PFSK-1 (cell line): ENCODE measurements around the gene TBX4.

ENCODE experiments used
- FOXP2 ChIP-seq: optimal IDR thresholded peaks from 2 replicates; pipeline ENCODE3; 2011; ENCODE audit warnings: borderline replicate concordance, control low read depth, inconsistent platforms; ENCODE audit not compliant: insufficient read depth; ENCODE audit errors: extremely low read length, extremely low read depth
- POLR2AphosphoS5 ChIP-seq: IDR thresholded peaks from 2 replicates; pipeline ENCODE4 v1.6.1; 2012; ENCODE audit warnings: low read depth, mild to moderate bottlenecking, control low read depth, low read length, moderate library complexity
- REST ChIP-seq, 2 experiments: IDR thresholded peaks; 2 replicates each; pipeline versions ENCODE4 v1.6.1 to v1.8.0; 2011 to 2012; ENCODE audit warnings: low read depth in 2 of 2, low read length in 2 of 2, control low read depth in 1 of 2, inconsistent platforms in 1 of 2, mild to moderate bottlenecking in 1 of 2, moderate library complexity in 1 of 2; ENCODE audit not compliant: insufficient read depth in 1 of 2
- SIN3A ChIP-seq: IDR thresholded peaks from 2 replicates; pipeline ENCODE4 v1.6.1; 2012; ENCODE audit warnings: mild to moderate bottlenecking, low read length, moderate library complexity, borderline replicate concordance; ENCODE audit not compliant: insufficient read depth
- TAF1 ChIP-seq: IDR thresholded peaks from 2 replicates; pipeline ENCODE4 v1.6.1; 2012; ENCODE audit warnings: low read length, control low read depth, borderline replicate concordance; ENCODE audit not compliant: insufficient read depth

Gene TBX4

GRCh38 chr17:61461586-61461966, 9.4 kb downstream of the TBX4 start:
- no peak for TF ChIP-seq FOXP2
- TF ChIP-seq REST (IDR thresholded peaks at IDR 0.05; ENCODE audit: insufficient read depth in 1 of 2, low read depth in 2 of 2, low read length in 2 of 2), result no peak
- no peak for TF ChIP-seq SIN3A
- TF ChIP-seq POLR2AphosphoS5, result no peak
- no peak for TF ChIP-seq TAF1

DNA sequence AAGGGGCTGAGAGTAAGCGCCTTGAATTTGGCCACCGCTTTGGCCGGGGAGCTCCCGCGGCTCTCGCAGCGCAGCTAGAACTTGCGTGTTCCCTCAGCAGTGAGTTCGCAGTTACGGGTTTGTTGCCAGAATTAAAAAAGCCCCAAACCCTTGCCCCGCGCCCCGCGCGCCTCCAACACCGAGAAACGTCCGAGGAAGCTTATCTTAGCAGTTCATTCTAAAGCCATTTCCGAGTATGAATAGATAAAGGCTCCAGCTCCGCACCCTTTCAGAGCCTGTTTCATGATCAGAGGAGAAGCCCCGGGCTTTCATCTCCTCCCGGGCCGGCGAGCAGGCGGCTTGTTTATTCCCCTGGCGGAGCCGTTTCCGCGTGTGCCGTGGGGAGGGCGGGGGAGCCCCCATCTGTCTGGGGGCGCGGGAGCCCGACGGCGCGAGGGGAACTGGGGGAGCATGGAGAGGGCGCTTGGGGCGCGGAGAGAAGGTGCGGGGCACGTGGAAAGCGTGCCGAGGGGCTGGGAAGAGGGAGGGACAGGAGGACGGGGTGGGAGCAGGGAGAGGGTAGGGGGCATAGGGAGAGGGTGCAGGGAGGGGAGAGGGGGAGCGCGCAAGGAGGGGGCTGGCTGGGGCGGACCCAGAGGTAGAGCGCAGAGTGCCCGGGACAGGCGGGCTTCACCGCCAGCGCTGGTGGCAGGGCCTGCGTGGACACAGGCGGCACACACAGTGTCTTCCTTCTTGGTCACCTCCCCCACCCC, 9.9 kb downstream of the TBX4 start:
- no peak for TF ChIP-seq REST (IDR thresholded peaks at IDR 0.05; ENCODE audit: insufficient read depth in 1 of 2, low read depth in 2 of 2, low read length in 2 of 2)
- TF ChIP-seq POLR2AphosphoS5, result no peak
- no peak for TF ChIP-seq TAF1
- TF ChIP-seq SIN3A, result no peak
- TF ChIP-seq FOXP2, result no peak

- TF ChIP-seq FOXP2 (no peak), SIN3A (no peak), TAF1 (no peak), REST (IDR thresholded peaks at IDR 0.05; ENCODE audit: insufficient read depth in 1 of 2, low read depth in 2 of 2, low read length in 2 of 2) (no peak), POLR2AphosphoS5 (no peak)
These were observed 10.6 kb downstream of the TBX4 start for GRCh38 chr17:61462719-61463315.

GRCh38 chr17:61463316-61464129, 11.3 kb downstream of the TBX4 start:
- TF ChIP-seq TAF1 (no peak), FOXP2 (no peak), SIN3A (no peak)

DNA sequence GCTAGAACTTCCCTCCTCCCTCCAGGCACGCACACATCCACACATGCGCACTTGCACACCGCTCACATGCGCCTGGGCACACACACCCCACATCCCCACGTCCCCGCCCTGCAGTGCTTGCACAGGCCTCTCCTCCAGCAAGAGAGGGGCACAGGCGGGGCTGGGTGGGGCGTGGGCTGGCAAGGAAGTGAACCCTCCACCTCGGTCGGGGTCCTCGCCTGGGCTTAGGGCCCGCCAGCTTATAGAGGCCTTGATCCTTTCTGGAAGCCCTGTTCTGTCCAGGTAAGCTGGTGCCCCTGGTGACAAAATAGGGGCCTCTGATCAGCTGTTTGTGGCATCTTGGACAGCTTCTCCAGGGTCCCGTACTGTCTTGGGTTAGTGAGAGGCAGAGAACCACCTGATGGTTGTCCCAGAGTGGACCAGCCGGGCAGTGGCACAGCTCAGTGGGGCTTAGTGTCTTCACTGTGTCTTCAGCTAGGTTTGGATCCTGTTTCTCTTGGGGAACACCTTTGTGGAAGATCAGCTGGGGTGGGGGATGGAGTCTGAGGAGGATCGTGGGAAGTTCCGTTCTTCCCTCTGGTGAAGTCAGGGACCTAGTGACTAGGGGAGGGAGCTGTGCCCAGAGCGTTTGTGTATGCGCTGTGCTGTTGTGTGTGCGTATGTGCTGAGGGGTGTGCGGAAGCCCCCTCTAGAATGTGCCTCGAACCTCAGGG, 12.1 kb downstream of the TBX4 start:
- TF ChIP-seq POLR2AphosphoS5, result no peak

DNA sequence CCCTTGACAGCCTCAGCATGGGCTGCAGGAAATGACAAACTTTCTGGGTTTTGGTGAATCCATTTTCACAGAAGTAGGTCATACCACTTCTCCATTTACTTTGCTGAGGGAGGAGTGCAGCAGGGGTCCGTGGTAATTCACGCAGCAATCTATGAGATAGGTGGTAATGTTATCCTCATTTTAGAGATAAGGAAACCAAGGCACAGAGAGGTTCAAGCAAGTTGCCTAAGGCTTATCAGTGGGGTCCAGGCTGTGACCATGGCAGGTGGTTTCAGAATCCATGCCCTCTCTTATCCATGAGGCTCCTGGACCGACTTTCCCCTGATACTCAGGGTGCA, 12.6 kb downstream of the TBX4 start:
- TF ChIP-seq REST (IDR thresholded peaks at IDR 0.05; ENCODE audit: insufficient read depth in 1 of 2, low read depth in 2 of 2, low read length in 2 of 2), result no peak
- no peak for TF ChIP-seq POLR2AphosphoS5
- TF ChIP-seq FOXP2, result no peak
- no peak for TF ChIP-seq SIN3A
